HG02642 (cell line): ENCODE measurements around the gene B3GALT2.

Experiments used
- ATAC-seq: cut with Tn5 transposase; IDR thresholded peaks from one replicate; pipeline ENCODE4 v1.9.1; 2021; ENCODE audit warnings: mild to moderate bottlenecking; ENCODE audit not compliant: unreplicated experiment, poor library complexity

The B3GALT2 gene

GRCh38 chr1:193184776-193185175, 1.6 kb downstream of the B3GALT2 start:
- ATAC-seq: no peak

DNA sequence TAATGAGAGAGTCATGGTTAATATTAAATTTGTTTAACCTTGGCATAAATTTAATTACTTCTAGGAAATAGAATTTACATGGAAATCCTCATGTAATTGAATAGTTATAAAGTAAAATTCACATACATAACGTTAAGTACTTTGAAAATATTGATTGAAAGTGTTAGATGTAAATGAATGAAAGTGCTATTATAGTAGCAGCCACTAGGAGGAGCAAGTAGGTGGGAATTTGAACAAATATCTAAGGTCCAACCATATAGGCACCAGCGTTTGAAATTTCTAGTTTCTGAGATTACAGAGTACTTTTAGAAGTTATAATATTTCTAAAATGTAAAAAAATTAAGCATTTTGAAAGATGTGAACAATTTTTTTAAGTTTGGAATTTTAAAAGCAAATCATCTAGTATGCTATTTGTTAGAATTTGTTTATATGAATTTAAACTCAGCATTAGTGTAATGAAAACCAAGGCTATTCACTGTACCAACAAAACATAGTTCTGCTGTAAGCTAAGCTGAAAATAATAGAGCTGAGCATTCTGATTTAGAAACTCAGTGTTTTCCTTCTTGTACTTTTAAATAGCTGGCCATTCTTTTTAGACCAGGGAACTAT, 3.3 kb downstream of the B3GALT2 start:
- peak; percentile 60 for ATAC-seq

DNA sequence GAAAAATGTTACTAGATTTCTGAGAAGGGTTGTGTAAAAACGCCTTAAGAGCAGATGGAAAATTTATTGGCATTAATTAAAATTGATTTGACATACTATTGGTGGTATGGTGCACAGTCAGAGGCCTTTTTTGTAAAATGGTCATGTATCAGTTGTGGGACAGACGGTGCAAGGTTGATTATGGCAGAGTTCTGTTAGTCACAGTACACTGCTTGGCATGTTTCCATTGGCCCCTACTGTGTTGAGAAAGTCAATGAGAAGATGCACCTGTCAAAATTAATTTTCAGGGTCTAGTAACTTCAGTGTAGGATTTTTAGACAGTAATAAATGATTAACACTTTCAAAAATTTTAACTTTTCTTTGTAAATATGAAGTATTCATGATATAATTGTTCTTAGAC, 4.4 kb downstream of the B3GALT2 start:
- no peak for ATAC-seq

DNA sequence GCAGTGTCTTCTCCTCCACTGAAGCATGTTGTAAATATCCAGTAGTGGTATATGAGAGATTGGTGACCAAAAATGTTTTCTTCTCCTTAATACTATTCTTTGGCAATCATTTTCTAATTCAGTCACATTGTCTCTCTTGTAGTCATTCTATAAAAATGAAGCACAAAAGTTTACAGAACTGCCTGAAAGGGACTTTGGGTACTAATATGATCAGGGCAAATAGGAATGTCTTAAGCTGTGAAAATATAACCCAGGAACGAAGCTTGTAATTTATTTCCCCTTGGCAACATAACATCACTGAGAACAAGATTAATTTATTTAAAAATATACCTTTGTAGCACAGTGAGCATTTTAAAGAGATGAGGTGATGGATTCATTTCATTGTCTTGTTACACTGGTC, 4.9 kb downstream of the B3GALT2 start:
- no peak for ATAC-seq

DNA sequence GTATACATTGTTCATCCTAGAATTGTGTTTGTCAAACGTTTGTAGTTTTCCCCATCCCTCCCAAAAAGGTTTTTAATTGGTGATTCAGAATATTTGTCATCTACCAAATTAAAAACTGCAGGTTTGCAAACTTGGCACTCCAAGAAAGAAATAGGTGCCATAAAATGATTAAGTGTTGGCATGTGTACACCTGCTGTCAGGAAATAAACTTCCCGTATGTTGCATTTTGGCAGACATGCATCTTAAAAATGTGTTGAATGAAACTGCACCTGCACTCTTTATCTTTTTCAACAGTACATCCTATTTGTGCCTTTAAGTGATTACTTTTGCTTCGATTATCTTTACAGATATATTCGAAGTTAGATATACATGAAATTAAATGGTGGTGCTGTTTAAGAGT, 7.3 kb downstream of the B3GALT2 start:
- ATAC-seq: no peak

GRCh38 chr1:193176788-193177187, 9.6 kb downstream of the B3GALT2 start:
- ATAC-seq: no peak

DNA sequence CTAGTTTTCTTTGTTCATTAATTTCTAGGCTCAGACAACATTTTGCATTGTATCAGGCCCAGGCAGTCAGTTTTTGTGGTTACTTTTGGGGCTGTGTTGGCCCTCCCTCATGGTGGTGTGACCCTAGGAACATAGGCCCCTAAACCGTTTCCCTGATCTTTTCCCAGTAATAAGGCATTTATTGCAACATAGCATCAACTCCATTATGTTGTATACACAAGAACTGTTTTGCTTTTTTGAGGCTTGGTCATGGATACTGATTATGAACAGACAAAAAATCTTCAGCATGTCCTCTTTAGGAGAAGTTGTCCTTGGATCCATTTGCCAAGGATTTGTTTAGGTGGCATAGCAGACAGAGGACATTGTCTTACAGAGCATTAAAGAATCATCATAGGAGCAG, 10.3 kb downstream of the B3GALT2 start:
- ATAC-seq: no peak

DNA sequence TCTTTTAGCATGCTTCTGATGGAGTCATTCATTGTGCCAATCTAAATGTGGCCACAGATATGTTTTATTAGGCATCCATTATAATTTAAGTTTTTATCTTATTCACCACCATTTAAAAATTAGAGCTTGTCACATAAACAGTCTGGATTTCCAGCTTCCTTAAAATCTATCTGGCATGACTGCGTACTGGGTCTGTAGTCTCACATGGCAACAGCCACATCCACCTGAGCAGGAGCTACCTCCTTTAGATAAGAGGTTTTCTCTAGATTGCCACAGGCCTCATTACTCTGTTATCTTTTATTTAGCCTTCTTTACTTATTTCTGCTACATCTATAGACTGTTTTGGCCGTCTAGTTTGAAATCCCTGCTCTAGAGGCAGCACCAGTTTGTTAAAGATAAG, 29.1 kb downstream of the B3GALT2 start:
- ATAC-seq: no peak

- no peak for ATAC-seq
Observed at GRCh38 chr1:193156822-193157142, 29.6 kb downstream of the B3GALT2 start.

DNA sequence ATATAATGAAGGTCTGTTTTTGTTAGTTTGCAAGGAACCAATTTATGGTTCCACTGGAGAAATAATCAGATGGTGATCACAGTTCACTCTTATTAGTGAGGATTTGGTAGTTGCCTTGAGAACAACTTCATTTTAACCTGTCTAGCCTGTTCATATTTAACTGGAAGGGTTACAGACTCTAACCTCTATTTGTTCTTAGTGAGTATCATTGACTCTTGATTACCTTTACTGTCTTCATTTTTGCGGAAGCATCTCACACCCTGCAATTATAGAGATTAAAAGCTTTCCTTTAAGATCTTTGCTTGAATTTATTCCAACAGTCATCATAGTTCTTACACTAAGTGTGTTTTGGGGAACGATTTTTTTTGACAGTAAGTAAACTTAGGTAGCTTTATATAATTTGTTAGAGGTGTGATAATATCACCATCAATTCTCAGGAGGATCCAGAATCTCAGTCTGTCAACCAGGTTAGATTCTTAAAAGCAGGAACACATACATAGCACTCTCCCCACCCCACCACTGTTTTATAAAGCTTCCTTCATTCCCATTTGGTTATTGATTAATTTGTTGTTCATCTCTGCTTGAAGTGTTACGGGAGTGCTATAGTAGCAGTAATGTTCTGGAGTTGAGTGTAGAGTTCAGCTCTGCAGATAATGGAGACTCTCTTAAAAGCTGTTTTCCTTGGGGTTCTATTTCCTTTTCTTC, 30.1 kb downstream of the B3GALT2 start:
- no peak for ATAC-seq

DNA sequence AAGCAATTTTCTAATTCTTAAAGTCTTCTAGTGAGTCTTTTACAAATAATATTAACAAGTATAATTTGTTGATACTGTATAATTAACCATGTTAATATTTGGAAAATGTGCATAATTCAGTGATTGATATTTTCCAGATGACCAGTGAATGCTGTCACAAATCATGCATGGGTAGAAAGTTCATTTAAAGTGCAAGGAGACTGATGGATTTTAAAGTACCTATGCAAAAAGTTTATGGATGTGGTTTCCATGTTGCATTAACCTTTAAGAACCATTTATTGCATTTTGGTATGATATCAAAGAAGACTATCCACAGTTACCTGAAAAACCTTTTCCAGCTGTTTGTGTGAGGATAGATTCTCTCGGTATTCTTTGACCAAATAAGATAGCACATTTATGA, 41.4 kb downstream of the B3GALT2 start:
- ATAC-seq: no peak

GRCh38 chr1:193144361-193144938, 42.0 kb downstream of the B3GALT2 start:
- ATAC-seq: no peak

DNA sequence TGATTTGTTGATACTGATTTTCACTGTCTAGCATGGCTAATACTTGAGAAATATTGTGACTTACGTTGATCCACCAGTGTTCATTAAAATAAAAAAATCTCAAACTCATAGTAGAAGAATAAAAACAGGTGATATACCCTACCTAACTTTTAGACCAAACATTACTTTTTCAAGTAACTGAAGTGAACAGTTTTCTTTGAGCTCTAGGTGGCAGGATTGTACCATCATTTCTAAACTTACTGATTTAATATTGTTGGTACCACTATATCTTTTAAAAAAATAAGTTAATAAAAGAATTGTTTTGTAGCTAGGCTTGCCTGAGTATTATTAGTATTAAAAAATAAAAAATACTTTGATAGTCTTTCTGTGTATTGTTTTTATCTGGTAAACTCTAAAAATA, 43.1 kb downstream of the B3GALT2 start:
- ATAC-seq: no peak

- no peak for ATAC-seq
Observed at GRCh38 chr1:193142409-193142808, 44.0 kb downstream of the B3GALT2 start.

- no peak for ATAC-seq
Observed at GRCh38 chr1:193141804-193142203, 44.6 kb downstream of the B3GALT2 start.

DNA sequence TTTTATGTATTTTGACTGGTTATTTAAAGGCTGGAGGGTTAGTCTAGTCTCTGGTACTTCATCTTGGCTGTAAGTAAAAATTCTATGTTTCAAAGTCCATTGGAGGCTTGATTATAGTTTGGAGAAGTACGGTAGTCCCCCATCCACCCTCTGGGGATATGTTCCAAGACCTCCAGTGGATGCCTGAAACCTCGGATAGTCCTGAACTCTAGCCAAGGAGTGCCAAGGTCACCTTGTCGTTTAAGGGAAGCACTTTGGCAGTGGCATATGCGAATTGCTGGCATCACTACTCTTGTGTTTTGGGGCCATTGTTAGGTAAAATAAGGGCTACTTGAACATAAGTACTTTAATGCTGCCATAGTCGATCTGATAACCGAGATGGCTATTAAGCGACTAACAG, 46.2 kb downstream of the B3GALT2 start:
- ATAC-seq: no peak

GRCh38 chr1:193131266-193131860, 55.0 kb downstream of the B3GALT2 start:
- ATAC-seq: peak; percentile 56
